ENCODE data around the gene MAMDC4.

MAMDC4 gene

GRCh38 chr9:136896027-136896426 is 43.9 kb downstream of the MAMDC4 start:
- no peak for DNase-seq

- DNase-seq: no peak
Observed at GRCh38 chr9:136898483-136899100, 46.4 kb downstream of the MAMDC4 start.

GRCh38 chr9:136899196-136899595 is 47.0 kb downstream of the MAMDC4 start:
- no peak for DNase-seq

GRCh38 chr9:136900556-136900955 is 48.4 kb downstream of the MAMDC4 start:
- no peak for DNase-seq

DNA sequence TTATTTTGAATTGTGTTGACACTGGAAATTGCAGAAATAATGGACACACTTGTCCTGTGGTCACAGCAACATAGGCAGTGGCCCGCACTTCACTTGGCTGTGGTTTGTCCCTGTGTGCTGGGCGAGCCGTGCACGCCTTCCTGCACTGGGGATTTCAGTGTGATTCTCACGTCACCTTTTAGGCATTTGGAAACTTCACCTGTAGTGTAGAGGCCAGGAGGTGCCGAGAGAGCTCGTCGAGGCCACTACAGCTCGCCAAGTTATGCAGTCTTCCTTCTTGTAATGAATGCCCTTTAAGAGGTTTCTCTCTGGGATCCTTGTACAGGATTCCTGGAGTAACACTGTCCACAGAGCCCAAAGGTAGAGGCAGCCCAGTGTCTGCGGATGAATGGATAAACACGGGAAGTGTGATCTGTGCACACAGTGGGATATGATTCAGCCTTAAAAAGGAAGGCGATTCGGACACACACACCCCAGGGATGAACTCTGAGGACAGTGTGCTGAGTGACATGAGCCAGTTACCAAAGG is 48.9 kb downstream of the MAMDC4 start:
- DNase-seq: no peak

DNA sequence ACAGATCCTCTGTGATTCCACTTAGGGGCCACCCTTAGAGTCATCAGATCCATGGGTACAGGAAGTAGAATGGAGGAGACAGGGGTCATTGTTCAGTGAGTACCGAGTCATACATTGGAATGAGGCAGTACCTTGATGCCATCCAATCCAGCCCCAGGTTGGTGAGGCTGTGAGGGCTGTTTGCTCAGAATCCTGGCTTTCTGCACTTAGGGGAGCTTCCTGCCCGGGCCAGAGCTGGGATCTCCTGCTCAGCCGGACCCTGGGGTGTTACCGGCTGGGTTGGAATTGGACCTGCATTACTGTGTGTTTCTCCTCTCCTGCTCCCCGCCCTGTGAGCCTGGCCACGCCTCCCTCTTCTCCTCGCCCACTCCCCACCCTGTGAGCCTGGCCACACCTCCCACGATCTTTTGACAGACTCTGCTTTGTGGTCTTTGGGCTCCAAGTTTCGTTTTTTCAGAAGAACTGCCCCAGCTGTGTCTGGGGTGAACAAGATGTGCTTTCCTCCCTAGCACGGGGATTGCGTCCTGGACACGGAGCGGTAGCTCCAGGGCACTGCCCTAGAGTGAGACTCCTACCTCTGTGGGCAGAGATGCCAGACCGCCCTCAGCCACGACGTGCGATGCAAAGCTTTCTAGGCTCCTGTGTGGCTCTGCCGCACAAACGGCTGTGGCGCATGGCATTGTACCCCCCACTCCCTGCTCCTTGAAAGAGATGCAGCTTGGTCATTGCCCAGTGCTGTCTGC is 49.5 kb downstream of the MAMDC4 start:
- DNase-seq: no peak

DNA sequence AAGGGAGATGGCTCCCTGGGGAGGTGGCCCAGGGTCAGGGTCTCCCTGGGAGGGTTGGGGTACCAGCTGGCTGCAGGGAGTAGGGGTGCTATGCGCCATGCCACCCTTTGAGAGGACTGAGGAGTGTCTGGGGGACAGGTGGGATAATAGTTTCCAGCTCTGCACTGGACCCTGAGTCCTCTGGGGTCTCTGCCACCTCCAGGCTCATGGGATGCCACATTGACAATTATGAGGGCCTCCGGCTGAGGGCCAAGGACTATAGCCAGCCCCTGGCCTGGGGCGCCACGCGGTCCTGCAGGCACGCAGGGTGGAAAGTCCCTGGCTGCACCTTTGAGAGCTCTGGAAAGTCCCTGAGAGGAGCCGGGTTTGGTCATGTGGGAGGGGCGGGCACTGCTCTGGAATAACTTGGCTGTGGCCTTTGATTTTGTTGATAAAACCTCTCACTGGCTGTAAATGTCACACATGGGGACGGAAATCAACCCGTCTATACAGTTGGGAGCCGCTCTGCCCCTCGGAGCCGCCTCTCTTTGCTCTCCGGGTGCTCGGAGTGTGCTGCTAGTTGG is 50.2 kb downstream of the MAMDC4 start:
- DNase-seq: no peak

GRCh38 chr9:136903041-136903554 is 51.0 kb downstream of the MAMDC4 start:
- DNase-seq: no peak

DNA sequence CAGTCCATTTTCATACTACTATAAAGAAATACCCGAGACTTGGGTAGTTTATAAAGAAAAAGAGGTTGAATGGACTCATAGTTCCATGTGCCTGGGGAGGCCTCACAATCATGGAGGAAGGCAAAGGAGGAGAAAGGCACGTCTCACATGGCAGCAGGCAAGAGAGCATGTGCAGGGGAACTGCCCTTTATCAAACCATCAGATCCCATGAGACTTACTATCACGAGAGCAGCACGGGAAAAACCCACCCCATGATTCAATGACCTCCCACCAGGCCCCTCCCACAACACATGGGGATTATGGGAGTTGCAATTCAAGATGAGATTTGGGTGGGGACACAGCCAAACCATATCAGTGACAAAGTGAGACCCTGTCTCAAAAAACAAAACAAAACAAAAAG is 54.1 kb downstream of the MAMDC4 start:
- DNase-seq: no peak

- DNase-seq: no peak
Observed at GRCh38 chr9:136907011-136907914, 55.1 kb downstream of the MAMDC4 start.
